Measurements from ENCODE around the gene ATP6V1F. TPM values are rescaled to one million over a fixed set of nuclear protein-coding genes. Genes with fewer than 3 reads are reported as not detected.

ATP6V1F gene
- total and polyA plus RNA-seq, 12 donors: 96.7 to 189 (median 125) TPM

DNA sequence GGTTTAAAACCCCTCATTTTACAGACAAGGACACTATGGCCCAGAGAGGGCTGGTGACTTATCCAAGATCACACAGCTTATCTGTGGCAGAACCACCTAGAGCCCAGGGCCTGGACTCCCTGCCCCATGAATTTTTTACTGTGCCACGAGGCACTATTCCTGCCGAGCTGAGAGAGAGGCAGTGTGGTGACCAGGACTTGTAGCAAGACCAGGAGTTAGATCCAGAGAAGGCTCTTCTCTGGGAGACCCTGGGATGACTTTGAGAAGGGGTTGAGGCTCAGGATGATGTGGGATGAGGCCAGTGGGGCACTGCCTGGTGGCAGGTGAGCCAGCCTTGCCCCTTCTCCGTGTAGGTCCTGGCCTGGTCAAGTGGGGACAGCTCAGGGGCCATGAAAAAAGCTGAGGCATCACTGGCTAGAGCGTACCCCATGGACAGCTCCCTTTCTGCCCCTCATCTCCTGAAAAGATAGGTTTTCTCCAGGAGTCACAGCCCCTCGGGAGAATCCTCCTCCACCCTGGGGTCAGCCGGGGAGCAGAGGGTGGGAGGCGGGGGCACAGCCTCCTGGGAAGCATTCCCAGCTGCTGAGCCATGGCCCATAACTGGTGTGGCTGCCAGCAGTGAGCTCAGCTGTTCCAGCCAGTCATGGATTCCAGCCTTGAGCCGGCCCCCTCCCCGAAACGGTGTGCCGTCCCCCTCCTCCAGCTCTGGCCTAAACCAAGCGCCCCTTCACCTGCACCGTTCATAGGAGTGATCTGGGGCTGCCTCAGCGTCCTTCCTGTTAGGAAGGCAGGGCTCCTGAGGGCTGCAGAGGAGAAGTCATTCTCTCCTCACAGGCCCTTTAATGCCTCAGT, 26.6 kb upstream of the ATP6V1F start:
- Histone ChIP-seq H3K4me3 (peak overlapping the region in 2 of 10 donors; percentile 5 to 85), H3K36me3 (peaks cover 0 to 74% (median 46%) of the 10 kb centered on the region in 9 donors)
- 53 to 60% methylated on average over 14 of the region's 14 CpGs for WGBS, 2 donors

DNA sequence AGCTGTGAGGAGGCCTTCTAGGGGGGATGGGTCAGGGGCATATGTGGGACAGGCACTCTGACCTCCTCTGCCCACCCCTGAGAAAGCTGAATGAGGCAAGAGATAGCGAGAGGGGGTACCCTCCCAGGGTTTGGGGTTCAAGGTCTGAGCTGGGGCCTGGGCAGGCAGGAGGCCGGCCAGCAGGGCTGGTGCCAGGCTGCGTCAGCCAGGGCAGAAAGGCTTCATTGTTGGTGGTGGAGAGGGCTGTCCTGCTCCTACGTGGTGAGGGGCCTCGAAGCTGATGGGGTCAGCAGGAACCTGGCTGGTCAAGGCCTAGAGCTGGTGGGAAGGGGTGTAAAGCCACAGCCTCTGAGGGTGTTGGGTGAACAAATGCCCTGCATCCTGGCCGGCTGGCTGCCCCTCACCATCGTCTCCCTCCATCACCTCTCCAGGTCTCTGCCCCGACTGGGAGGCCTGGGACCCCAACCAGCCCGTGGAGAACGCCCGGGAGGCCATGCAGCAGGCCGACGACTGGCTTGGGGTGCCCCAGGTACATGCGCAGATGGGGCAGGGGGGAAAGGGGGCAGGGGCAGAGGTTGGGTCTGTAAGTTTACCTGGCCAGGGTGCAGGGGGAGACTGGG, 25.8 kb upstream of the ATP6V1F start:
- ATAC-seq (no peak), DNase-seq (no peak)
- Histone ChIP-seq H3K9me3 (no peaks in the 10 kb centered on the region), H3K27ac (peak overlapping the region in 8 of 10 donors; percentile 63 to 99 (median 96)), H3K4me3 (no peak overlapping the region), H3K27me3 (peaks cover 0 to 14% (median 0%) of the 10 kb centered on the region in 7 donors), H3K36me3 (peaks cover 0 to 78% (median 51%) of the 10 kb centered on the region in 9 donors), H3K4me1 (peaks cover 20 to 86% (median 42%) of the 10 kb centered on the region in 9 donors)
- intact Hi-C loops (cut with DNase I): no loop called here
- 85 to 89% methylated on average over 13 to 14 of the region's 14 CpGs for WGBS, 2 donors
- TF ChIP-seq, protein P1, sequence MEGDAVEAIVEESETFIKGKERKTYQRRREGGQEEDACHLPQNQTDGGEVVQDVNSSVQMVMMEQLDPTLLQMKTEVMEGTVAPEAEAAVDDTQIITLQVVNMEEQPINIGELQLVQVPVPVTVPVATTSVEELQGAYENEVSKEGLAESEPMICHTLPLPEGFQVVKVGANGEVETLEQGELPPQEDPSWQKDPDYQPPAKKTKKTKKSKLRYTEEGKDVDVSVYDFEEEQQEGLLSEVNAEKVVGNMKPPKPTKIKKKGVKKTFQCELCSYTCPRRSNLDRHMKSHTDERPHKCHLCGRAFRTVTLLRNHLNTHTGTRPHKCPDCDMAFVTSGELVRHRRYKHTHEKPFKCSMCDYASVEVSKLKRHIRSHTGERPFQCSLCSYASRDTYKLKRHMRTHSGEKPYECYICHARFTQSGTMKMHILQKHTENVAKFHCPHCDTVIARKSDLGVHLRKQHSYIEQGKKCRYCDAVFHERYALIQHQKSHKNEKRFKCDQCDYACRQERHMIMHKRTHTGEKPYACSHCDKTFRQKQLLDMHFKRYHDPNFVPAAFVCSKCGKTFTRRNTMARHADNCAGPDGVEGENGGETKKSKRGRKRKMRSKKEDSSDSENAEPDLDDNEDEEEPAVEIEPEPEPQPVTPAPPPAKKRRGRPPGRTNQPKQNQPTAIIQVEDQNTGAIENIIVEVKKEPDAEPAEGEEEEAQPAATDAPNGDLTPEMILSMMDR (IDR thresholded peaks at IDR 0.05): no peak

More for the DNA sequence above, 26.6 kb upstream of the ATP6V1F start:
- ATAC-seq: peak in 7 of 8 donors; percentile 2 to 25 (median 9)
- intact Hi-C loops (cut with DNase I): loop anchor here in 2 of 10 donors (2.0 kb wide), 1 partner anchor 19 kb away; no protein-coding TSS in a partner anchor
- H3K4me1 ChIP-seq: peaks cover 20 to 88% (median 46%) of the 10 kb centered on the region in 9 donors
- peak; percentile 34 to 51 for DNase-seq
- peak overlapping the region in 9 of 10 donors; percentile 5 to 99 (median 96) for H3K27ac ChIP-seq
- TF ChIP-seq, protein P1 (IDR thresholded peaks at IDR 0.05): no peak
- H3K27me3 ChIP-seq: peaks cover 0 to 22% (median 0%) of the 10 kb centered on the region in 7 donors
- H3K9me3 ChIP-seq: no peaks in the 10 kb centered on the region

DNA sequence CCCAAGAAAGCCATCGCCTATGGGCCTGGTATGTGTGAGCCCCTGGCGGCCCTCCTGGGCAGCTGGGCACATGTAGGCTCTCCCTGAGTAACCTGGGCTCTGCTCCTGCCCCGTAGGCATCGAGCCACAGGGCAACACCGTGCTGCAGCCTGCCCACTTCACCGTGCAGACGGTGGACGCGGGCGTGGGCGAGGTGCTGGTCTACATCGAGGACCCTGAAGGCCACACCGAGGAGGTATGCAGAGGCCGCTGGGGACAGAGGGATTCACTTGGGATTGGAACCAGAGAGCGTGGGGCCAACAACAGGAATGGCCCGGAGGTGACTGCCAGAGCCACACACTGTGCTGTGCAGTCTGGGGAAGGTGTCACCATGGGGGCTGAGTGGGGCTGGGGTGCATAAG, 25.1 kb upstream of the ATP6V1F start:
- H3K27ac ChIP-seq: peak overlapping the region in 6 of 10 donors; percentile 63 to 99 (median 96)
- H3K9me3 ChIP-seq: no peaks in the 10 kb centered on the region
- TF ChIP-seq, protein P1 (IDR thresholded peaks at IDR 0.05): no peak
- peaks cover 14 to 86% (median 35%) of the 10 kb centered on the region in 9 donors for H3K4me1 ChIP-seq
- intact Hi-C loops (cut with DNase I): no loop called here
- DNase-seq (peak in 1 of 2 donors; percentile 4), ATAC-seq (no peak)
- no peak overlapping the region for H3K4me3 ChIP-seq
- peaks cover 0 to 82% (median 54%) of the 10 kb centered on the region in 9 donors for H3K36me3 ChIP-seq
- H3K27me3 ChIP-seq: peaks cover 0 to 7% (median 0%) of the 10 kb centered on the region in 7 donors
- WGBS, 2 donors: 91 to 92% methylated on average over 16 of the region's 16 CpGs

DNA sequence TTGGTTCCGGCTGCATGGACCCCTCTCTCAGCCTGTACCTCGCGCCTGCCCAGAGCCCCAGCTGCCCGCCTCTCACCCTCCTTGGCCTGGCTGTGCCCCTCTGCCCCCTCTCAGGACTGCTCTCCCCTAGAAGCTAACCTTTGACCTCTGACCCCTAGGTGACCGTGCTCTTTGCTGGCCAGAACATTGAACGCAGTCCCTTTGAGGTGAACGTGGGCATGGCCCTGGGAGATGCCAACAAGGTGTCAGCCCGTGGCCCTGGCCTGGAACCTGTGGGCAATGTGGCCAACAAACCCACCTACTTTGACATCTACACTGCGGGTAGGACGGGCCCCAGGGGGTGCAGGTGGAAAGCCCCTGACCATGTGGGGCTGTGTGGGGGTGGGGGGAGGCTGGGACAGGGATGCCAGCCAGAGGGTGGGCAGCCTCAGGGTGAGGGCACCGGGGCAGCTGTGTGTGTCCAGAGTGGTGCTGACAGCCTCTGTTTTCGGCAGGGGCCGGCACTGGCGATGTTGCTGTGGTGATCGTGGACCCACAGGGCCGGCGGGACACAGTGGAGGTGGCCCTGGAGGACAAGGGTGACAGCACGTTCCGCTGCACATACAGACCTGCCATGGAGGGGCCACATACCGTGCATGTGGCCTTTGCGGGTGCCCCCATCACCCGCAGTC, 24.4 kb upstream of the ATP6V1F start:
- Histone ChIP-seq H3K4me3 (no peak overlapping the region), H3K27me3 (peaks cover 0 to 1% (median 0%) of the 10 kb centered on the region in 7 donors), H3K36me3 (peaks cover 0 to 87% (median 62%) of the 10 kb centered on the region in 9 donors), H3K27ac (peak overlapping the region in 6 of 10 donors; percentile 6 to 99 (median 96)), H3K9me3 (no peaks in the 10 kb centered on the region), H3K4me1 (peaks cover 8 to 79% (median 28%) of the 10 kb centered on the region in 9 donors)
- TF ChIP-seq, protein P1 (IDR thresholded peaks at IDR 0.05): no peak
- ATAC-seq (no peak), DNase-seq (peak; percentile 4 to 15)
- intact Hi-C loops (cut with DNase I): no loop called here
- WGBS, 2 donors: 87 to 91% methylated on average over 22 of the region's 22 CpGs

Data from heart right ventricle (tissue), 16 donors.